Natural killer cell (primary cell): ENCODE results near the gene ARHGEF6. TPM values are rescaled to one million over a fixed set of nuclear protein-coding genes. Genes with fewer than 3 reads are reported as not detected.

Experiments used
- ATAC-seq, 3 donors: fragments of 150-1000 bp in 2 of 3; fragments of 200-7000 bp in 1 of 3; cut with Tn5 transposase; 1 replicate in 1 of 3; 2 replicates in 2 of 3; pipeline ENCODE4 v1.10.0; 2021; ENCODE audit warnings: mild to moderate bottlenecking in 2 of 3, moderate library complexity in 2 of 3
- DNase-seq, 2 donors: peaks; one replicate each; pipeline versions ENCODE4 v3.0.0 to v3.0.0-alpha.2; 2013 to 2021; ENCODE audit warnings: mixed read lengths in 1 of 2
- H3K27ac ChIP-seq: one replicate; pipeline ENCODE4 v1.5.1; 2013; ENCODE audit warnings: mild to moderate bottlenecking, low read length
- H3K27me3 ChIP-seq: one replicate; pipeline ENCODE4 v1.6.1; 2013; ENCODE audit warnings: low read length; ENCODE audit not compliant: control insufficient read depth, insufficient read depth
- H3K36me3 ChIP-seq: one replicate; pipeline ENCODE4 v1.6.1; 2013; ENCODE audit warnings: low read length; ENCODE audit not compliant: control insufficient read depth, insufficient read depth
- H3K4me1 ChIP-seq: one replicate; pipeline ENCODE4 v1.6.1; 2013; ENCODE audit warnings: low read length; ENCODE audit not compliant: control insufficient read depth, insufficient read depth
- H3K4me3 ChIP-seq: one replicate; pipeline ENCODE4 v1.5.1; 2013; ENCODE audit warnings: low read length
- H3K9me3 ChIP-seq: one replicate; pipeline ENCODE4 v1.6.1; 2013; ENCODE audit warnings: low read length; ENCODE audit not compliant: control insufficient read depth, insufficient read depth
- H3K27ac Mint-ChIP-seq, 2 donors: one replicate each; pipeline ENCODE4 v1.8.0; 2022; ENCODE audit warnings: mild to moderate bottlenecking in 2 of 2, mixed read lengths in 2 of 2, moderate library complexity in 1 of 2
- H3K27me3 Mint-ChIP-seq, 2 donors: one replicate each; pipeline ENCODE4 v1.8.0; 2022; ENCODE audit warnings: low read depth in 2 of 2, mixed read lengths in 2 of 2
- H3K36me3 Mint-ChIP-seq: one replicate; pipeline ENCODE4 v1.8.0; 2022; ENCODE audit warnings: mixed read lengths
- H3K4me1 Mint-ChIP-seq, 2 donors: one replicate each; pipeline ENCODE4 v1.8.0; 2022; ENCODE audit warnings: mixed read lengths in 2 of 2
- H3K4me3 Mint-ChIP-seq: one replicate; pipeline ENCODE4 v1.8.0; 2022; ENCODE audit warnings: mild to moderate bottlenecking, moderate library complexity, mixed read lengths
- H3K9me3 Mint-ChIP-seq, 2 donors: one replicate each; pipeline ENCODE4 v1.8.0; 2022; ENCODE audit warnings: mixed read lengths in 2 of 2
- CTCF ChIP-seq: fragments of 200-600 bp; IDR thresholded peaks from one replicate; pipeline ENCODE4 v1.8.0; 2022; ENCODE audit warnings: antibody characterized with exemption
- WGBS: methylation state at CpG from one replicate; pipeline ENCODE4 v1.1.7; 2013; ENCODE audit warnings: missing lambda C conversion rate; ENCODE audit not compliant: insufficient coverage; 5-methylcytosine and 5-hydroxymethylcytosine counted together
- intact Hi-C: fragments of 100-400 bp; cut with micrococcal nuclease; formaldehyde crosslinking; loops from one replicate; pipeline ENCODE4 v1.14.2; 2022
- total RNA-seq, 4 donors: library from RNA; stranded (reverse); fragments of 120-200 nt in 1 of 4; gene quantifications; one replicate each; pipeline versions ENCODE4 v1.2.3 to v1.2.4, GENCODE V29; 2013 to 2022

ARHGEF6 gene
- total RNA-seq, 3 donors from 2014 or later (not counting 1 experiment from before 2014, with no cell fraction given), result 55.5 to 78.8 (median 75.7) TPM

GRCh38 chrX:136761421-136761820, 19.3 kb downstream of the ARHGEF6 start:
- Mint-ChIP-seq H3K4me1 (peaks cover 20 to 27% of the 10 kb centered on the region in 2 donors), H3K4me3 (no peak overlapping the region), H3K36me3 (no peaks in the 10 kb centered on the region), H3K27ac (no peak overlapping the region), H3K27me3 (no peaks in the 10 kb centered on the region), H3K9me3 (no peaks in the 10 kb centered on the region)
- intact Hi-C loops, result loop anchor here (10.0 kb wide), 1 partner anchor 93 kb away; no protein-coding TSS in a partner anchor
- Histone ChIP-seq H3K4me1 (peaks cover 11% of the 10 kb centered on the region), H3K36me3 (no peaks in the 10 kb centered on the region), H3K4me3 (no peak overlapping the region), H3K27me3 (no peaks in the 10 kb centered on the region), H3K9me3 (no peaks in the 10 kb centered on the region), H3K27ac (no peak overlapping the region)
- no peak for DNase-seq
- WGBS, result 67% methylated on average over 1 of the region's 3 CpGs
- ATAC-seq, result no peak
- no peak for TF ChIP-seq CTCF

- ATAC-seq, result peak; percentile 53 to 63 (median 53)
- H3K9me3 Mint-ChIP-seq, result no peaks in the 10 kb centered on the region
- Histone ChIP-seq H3K9me3 (no peaks in the 10 kb centered on the region), H3K36me3 (no peaks in the 10 kb centered on the region), H3K4me3 (no peak overlapping the region), H3K4me1 (peaks cover 11% of the 10 kb centered on the region), H3K27me3 (no peaks in the 10 kb centered on the region), H3K27ac (peak overlapping the region; percentile 11)
- H3K27ac Mint-ChIP-seq, result peak overlapping the region; percentile 62 to 71
- WGBS, result 20% methylated on average over 1 of the region's 2 CpGs
- TF ChIP-seq CTCF, result no peak
- peaks cover 19 to 30% of the 10 kb centered on the region in 2 donors for H3K4me1 Mint-ChIP-seq
- H3K27me3 Mint-ChIP-seq, result no peaks in the 10 kb centered on the region
- intact Hi-C loops, result loop anchor here (10.0 kb wide), 1 partner anchor 95 kb away; no protein-coding TSS in a partner anchor
- peak in 1 of 2 donors; percentile 42 for DNase-seq
- no peak overlapping the region for H3K4me3 Mint-ChIP-seq
- H3K36me3 Mint-ChIP-seq, result no peaks in the 10 kb centered on the region
These were observed 20.8 kb downstream of the ARHGEF6 start for GRCh38 chrX:136759968-136760367.

- peaks cover 27 to 44% of the 10 kb centered on the region in 2 donors for H3K4me1 Mint-ChIP-seq
- Histone ChIP-seq H3K36me3 (no peaks in the 10 kb centered on the region), H3K9me3 (no peaks in the 10 kb centered on the region), H3K27ac (no peak overlapping the region), H3K4me1 (peaks cover 14% of the 10 kb centered on the region), H3K27me3 (no peaks in the 10 kb centered on the region), H3K4me3 (no peak overlapping the region)
- peak overlapping the region; percentile 42 to 46 for H3K27ac Mint-ChIP-seq
- H3K9me3 Mint-ChIP-seq, result no peaks in the 10 kb centered on the region
- ATAC-seq (no peak), DNase-seq (no peak)
- WGBS, result 80% methylated on average over 2 of the region's 2 CpGs
- no peak for TF ChIP-seq CTCF
- no peak overlapping the region for H3K4me3 Mint-ChIP-seq
- intact Hi-C loops, result no loop called here
- H3K36me3 Mint-ChIP-seq, result no peaks in the 10 kb centered on the region
- no peaks in the 10 kb centered on the region for H3K27me3 Mint-ChIP-seq
These were observed 25.3 kb downstream of the ARHGEF6 start for GRCh38 chrX:136755411-136755810.

- no peak overlapping the region for H3K4me3 Mint-ChIP-seq
- peaks cover 24 to 44% of the 10 kb centered on the region in 2 donors for H3K4me1 Mint-ChIP-seq
- H3K36me3 Mint-ChIP-seq, result no peaks in the 10 kb centered on the region
- Histone ChIP-seq H3K27ac (no peak overlapping the region), H3K4me1 (peaks cover 9% of the 10 kb centered on the region), H3K27me3 (no peaks in the 10 kb centered on the region), H3K9me3 (no peaks in the 10 kb centered on the region), H3K36me3 (no peaks in the 10 kb centered on the region), H3K4me3 (no peak overlapping the region)
- no peaks in the 10 kb centered on the region for H3K9me3 Mint-ChIP-seq
- WGBS, result 50% methylated on average over 3 of the region's 3 CpGs
- peak; percentile 63 to 89 (median 64) for ATAC-seq
- DNase-seq, result peak in 1 of 2 donors; percentile 46
- H3K27ac Mint-ChIP-seq, result peak overlapping the region; percentile 42 to 46
- intact Hi-C loops, result no loop called here
- TF ChIP-seq CTCF, result no peak
- no peaks in the 10 kb centered on the region for H3K27me3 Mint-ChIP-seq
These were observed 26.1 kb downstream of the ARHGEF6 start for GRCh38 chrX:136754651-136755050.
